Left lobe of liver (tissue), 2 donors: ENCODE results near the gene ZNF749. TPM values are rescaled to one million over a fixed set of nuclear protein-coding genes. Genes with fewer than 3 reads are reported as not detected.
A peak's percentile ranks its signal among the peaks of the same experiment; 100 is the strongest.
"Not testable (repeated sequence)": the region's sequence is repeated elsewhere in the genome, so short reads cannot be mapped to it uniquely, and the experiment has no call there.

Experiments
- ATAC-seq: fragments of 200-7000 bp; cut with Tn5 transposase; one replicate; pipeline ENCODE4 v1.9.1; 2020; ENCODE audit warnings: mild to moderate bottlenecking, moderate library complexity
- DNase-seq: peaks from one replicate; pipeline ENCODE4 v3.0.0-alpha.2; 2020; ENCODE audit warnings: low spot score
- total RNA-seq: library from RNA; stranded (reverse); gene quantifications from one replicate; pipeline ENCODE4 v1.2.1, GENCODE V29; 2021
- donor health status: DM: no; HTN: no; CAD: no; lungs with moderate emphysema.
- donor health status: DM: no; HTN: yes; CAD: no.

ZNF749 gene
- total RNA-seq, 1 donor from 2014 or later: 3.1 TPM

GRCh38 chr19:57465680-57466381 is 30.7 kb downstream of the ZNF749 start:
- ATAC-seq (no peak), DNase-seq (no peak)

GRCh38 chr19:57466489-57466888 is 31.4 kb downstream of the ZNF749 start:
- no peak for DNase-seq
- no peak for ATAC-seq

DNA sequence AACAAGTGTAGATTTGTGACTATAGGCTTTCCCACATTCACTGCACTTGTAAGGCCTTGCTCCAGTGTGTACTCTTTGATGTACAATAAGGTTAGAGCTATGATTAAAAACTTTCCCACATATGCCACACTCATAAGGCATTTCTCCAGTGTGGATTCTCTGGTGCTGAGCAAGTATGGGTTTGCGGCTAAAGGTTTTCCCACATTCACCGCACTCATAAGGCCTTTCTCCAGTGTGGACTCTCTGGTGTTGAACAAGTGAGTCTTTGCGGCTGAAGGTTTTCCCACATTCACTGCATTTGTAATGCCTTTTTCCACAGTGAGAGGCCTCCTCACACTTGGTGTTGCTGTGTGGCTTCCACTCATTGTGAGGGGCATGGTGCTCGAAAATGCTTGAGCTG is 38.5 kb downstream of the ZNF749 start:
- no peak for ATAC-seq
- DNase-seq: no peak

DNA sequence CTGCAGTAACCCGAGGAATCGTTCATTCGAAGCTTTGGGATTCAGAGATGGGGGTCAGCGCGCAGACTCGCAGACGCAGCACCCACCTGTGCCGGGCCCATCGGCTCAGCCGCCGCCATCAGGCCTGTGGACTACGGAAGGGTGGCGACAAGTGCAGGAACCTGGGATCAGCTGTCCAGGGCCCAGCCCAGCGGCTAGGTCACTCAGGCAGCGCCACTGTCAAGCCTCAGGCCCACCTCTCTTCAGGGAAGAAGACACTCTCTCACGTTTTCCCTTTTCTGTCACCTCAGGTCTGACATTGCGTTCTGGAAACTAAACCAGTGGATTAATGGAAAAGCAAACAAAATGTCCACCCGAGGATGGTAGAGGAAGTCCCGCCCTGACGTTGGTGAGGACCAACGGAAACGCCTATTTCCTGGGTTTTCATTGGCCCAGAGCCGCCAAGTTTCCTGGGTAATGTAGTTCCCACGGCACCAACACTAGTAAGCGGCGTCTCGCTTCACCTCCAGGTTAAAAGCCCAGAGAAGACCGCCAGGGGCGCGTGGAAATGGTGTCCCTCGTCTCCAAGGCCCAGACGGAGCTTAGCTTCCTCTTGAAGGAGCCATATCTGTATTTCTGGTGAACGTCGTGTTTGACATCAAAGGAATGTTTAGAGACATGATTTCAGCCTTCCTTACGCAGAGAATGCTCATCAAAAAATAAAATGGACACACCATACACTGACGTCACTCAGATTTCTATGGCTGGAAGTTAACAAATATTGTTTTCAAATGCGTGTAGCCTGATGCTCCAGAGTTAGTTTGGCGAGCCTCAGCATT is 42.3 kb downstream of the ZNF749 start, which contains the start of gene ZNF772:
ZNF772 (minus strand) TSS at position 376 of the 818 bp plus-strand sequence; CDS start at position 119, 257 bp downstream.
- ATAC-seq (peak; percentile 100), DNase-seq (peak; percentile 93)

- peak; percentile 93 for DNase-seq
- peak; percentile 100 for ATAC-seq
Measured at GRCh38 chr19:57487477-57488298, 52.6 kb downstream of the ZNF749 start, which contains the start of gene ZNF419. TSS of gene ZNF419 (plus strand) at chr19:57487750. CDS start at chr19:57487951, 201 bp downstream.

DNA sequence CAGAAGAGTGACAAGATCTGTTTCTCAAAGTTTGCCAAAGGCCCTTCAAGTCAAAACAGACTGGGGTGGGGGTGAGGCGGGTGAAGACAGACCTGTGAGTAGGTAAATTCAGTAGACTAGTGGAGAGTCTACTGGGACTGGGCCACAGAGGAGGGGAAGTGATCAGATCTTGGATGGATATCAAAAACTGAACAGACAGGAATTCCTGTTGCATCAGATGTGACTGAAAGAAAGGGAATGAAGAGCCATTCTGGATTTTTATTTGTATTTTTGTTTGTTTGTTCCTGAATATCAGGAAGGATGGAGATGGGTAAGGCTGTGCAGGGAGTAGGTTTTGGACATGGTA is 53.1 kb downstream of the ZNF749 start:
- ATAC-seq, DNase-seq: not testable (repeated sequence)

Other genes with a start within 250 kb of the ZNF749 start
- gene ZNF264, start 243.8 kb upstream of the ZNF749 start, total RNA-seq: 16.3 TPM
- 0.18 TPM for gene AURKC, start 204.3 kb upstream of the ZNF749 start, total RNA-seq
- 4.5 TPM for gene ZNF805, start 194.7 kb upstream of the ZNF749 start, total RNA-seq
- 22.1 TPM for gene ZNF460, start 154.8 kb upstream of the ZNF749 start, total RNA-seq
- gene ZNF543, start 114.9 kb upstream of the ZNF749 start, total RNA-seq: 2.2 TPM
- 2.6 TPM for gene ZNF304, start 84.1 kb upstream of the ZNF749 start, total RNA-seq
- gene TRAPPC2B, start 71.8 kb upstream of the ZNF749 start, total RNA-seq: 1.2 TPM
- gene ZNF547, start 71.8 kb upstream of the ZNF749 start, total RNA-seq: 0.78 TPM
- gene ZNF548, start 45.5 kb upstream of the ZNF749 start, total RNA-seq: 6.4 TPM
- 4.6 TPM for gene ZNF17, start 24.2 kb upstream of the ZNF749 start, total RNA-seq
- gene VN1R1, start 21.8 kb downstream of the ZNF749 start, total RNA-seq: 0.43 TPM
- gene ZNF772, start 42.2 kb downstream of the ZNF749 start, total RNA-seq: 3.6 TPM
- gene ZNF419, start 52.4 kb downstream of the ZNF749 start, total RNA-seq: 3.5 TPM
- 2.3 TPM for gene ZNF773, start 64.6 kb downstream of the ZNF749 start, total RNA-seq
- 1.0 TPM for gene ZNF549, start 92.0 kb downstream of the ZNF749 start, total RNA-seq
- gene ZNF550, start 124.5 kb downstream of the ZNF749 start, total RNA-seq: 2.4 TPM
- 1.4 TPM for gene ZNF416, start 143.6 kb downstream of the ZNF749 start, total RNA-seq
- gene ZIK1, start 148.8 kb downstream of the ZNF749 start, total RNA-seq: 0.18 TPM
- 0.50 TPM for gene ZNF530, start 164.6 kb downstream of the ZNF749 start, total RNA-seq
- gene ZNF134, start 178.9 kb downstream of the ZNF749 start, total RNA-seq: 6.9 TPM
- 4.9 TPM for gene ZNF211, start 197.8 kb downstream of the ZNF749 start, total RNA-seq
- gene ZSCAN4, start 233.6 kb downstream of the ZNF749 start, total RNA-seq: not detected
- gene ZNF551, start 246.7 kb downstream of the ZNF749 start, total RNA-seq: 1.8 TPM